Fibroblast of villous mesenchyme (primary cell): ENCODE data around the gene BMPER. TPM values are rescaled to one million over a fixed set of nuclear protein-coding genes. Genes with fewer than 3 reads are reported as not detected.

Experiments
- DNase-seq: peaks from one replicate; pipeline ENCODE4 v3.0.0-alpha.2; 2010; ENCODE audit warnings: low read depth
- H3K4me3 ChIP-seq: 2 replicates; pipeline ENCODE4 v1.5.1; 2011; ENCODE audit warnings: low read depth, mild to moderate bottlenecking, low read length
- CTCF ChIP-seq: IDR thresholded peaks from 2 replicates; pipeline ENCODE4 v1.5.1; 2012; ENCODE audit warnings: low read depth, mild to moderate bottlenecking, low read length; ENCODE audit not compliant: insufficient read depth
- total RNA-seq: library from RNA; depleted of rRNA; stranded (reverse); fragments of >200 nt; gene quantifications from 2 replicates; pipeline ENCODE4 v1.2.3, GENCODE V29; 2012

BMPER gene
- total RNA-seq, 1 donor, result 7.8 TPM

- DNase-seq, result no peak
Measured at GRCh38 chr7:34177476-34177875, 272.1 kb downstream of the BMPER start.

GRCh38 chr7:34181271-34181958 is 276.1 kb downstream of the BMPER start:
- no peak for DNase-seq
- no peak for TF ChIP-seq CTCF
- H3K4me3 ChIP-seq, result no peak overlapping the region

More at GRCh38 chr7:34177476-34177875, 272.1 kb downstream of the BMPER start:
- H3K4me3 ChIP-seq, result no peak overlapping the region
- TF ChIP-seq CTCF, result no peak

GRCh38 chr7:34184466-34184865 is 279.1 kb downstream of the BMPER start:
- TF ChIP-seq CTCF, result peak; percentile 23
- DNase-seq, result no peak

GRCh38 chr7:34187798-34188307 is 282.5 kb downstream of the BMPER start:
- no peak for DNase-seq
- TF ChIP-seq CTCF, result no peak
- H3K4me3 ChIP-seq, result no peak overlapping the region

More at GRCh38 chr7:34184466-34184865, 279.1 kb downstream of the BMPER start:
- H3K4me3 ChIP-seq, result no peak overlapping the region

- no peak for TF ChIP-seq CTCF
- H3K4me3 ChIP-seq, result no peak overlapping the region
- DNase-seq, result no peak
Measured at GRCh38 chr7:34189031-34189430, 283.7 kb downstream of the BMPER start.

GRCh38 chr7:34190299-34190698 is 285.0 kb downstream of the BMPER start:
- no peak for TF ChIP-seq CTCF
- DNase-seq, result no peak

More at GRCh38 chr7:34190299-34190698, 285.0 kb downstream of the BMPER start:
- no peak overlapping the region for H3K4me3 ChIP-seq
